Endothelial cell of umbilical vein (primary cell): Measurements from ENCODE around the gene CCDC116.

Experiments used
- CTCF ChIP-seq, 2 donors: IDR thresholded peaks; 1 replicate in 1 of 2; 2 replicates in 1 of 2; pipeline ENCODE4 v1.5.1; 2011; ENCODE audit warnings: low read length in 2 of 2, mild to moderate bottlenecking in 2 of 2, moderate library complexity in 2 of 2, control low read depth in 1 of 2, inconsistent platforms in 1 of 2, low read depth in 1 of 2; ENCODE audit not compliant: insufficient read depth in 1 of 2; ENCODE audit errors: extremely low read depth in 1 of 2
- MYC ChIP-seq: IDR thresholded peaks from one replicate; pipeline ENCODE4 v1.6.1; 2011; ENCODE audit warnings: mild to moderate bottlenecking, low read depth, low read length
- POLR2A ChIP-seq: IDR thresholded peaks from 2 replicates; pipeline ENCODE4 v1.6.1; 2012; ENCODE audit warnings: low read depth, mild to moderate bottlenecking, control low read depth, low read length

- TF ChIP-seq CTCF (IDR thresholded peaks at IDR 0.05; ENCODE audit: extremely low read depth in 1 of 2, insufficient read depth in 1 of 2, low read depth in 1 of 2, low read length in 2 of 2) (no peak), POLR2A (no peak), MYC (no peak)
Measured at GRCh38 chr22:21634081-21634480, 1.5 kb downstream of the CCDC116 start.
